MM.1S (cell line): ENCODE measurements around the gene OR8B2.

Experiments
- EZH2 ChIP-seq: fragments of 300-600 bp; sonication (generic); optimal IDR thresholded peaks from 2 replicates; pipeline ENCODE3; 2017; ENCODE audit warnings: low read depth, mild to moderate bottlenecking, antibody characterized with exemption, low read length, mixed read lengths
- EZH2phosphoT487 ChIP-seq: fragments of 300-600 bp; sonication (generic); IDR thresholded peaks from 2 replicates; pipeline ENCODE4 v1.6.1; 2018; ENCODE audit warnings: antibody characterized with exemption, low read length
- TF ChIP-seq, protein P1 (sequence below): fragments of 300-600 bp; sonication (generic); IDR thresholded peaks from 2 replicates; pipeline ENCODE4 v1.5.1; 2016; ENCODE audit warnings: antibody characterized with exemption, low read length, mixed read lengths

DNA sequence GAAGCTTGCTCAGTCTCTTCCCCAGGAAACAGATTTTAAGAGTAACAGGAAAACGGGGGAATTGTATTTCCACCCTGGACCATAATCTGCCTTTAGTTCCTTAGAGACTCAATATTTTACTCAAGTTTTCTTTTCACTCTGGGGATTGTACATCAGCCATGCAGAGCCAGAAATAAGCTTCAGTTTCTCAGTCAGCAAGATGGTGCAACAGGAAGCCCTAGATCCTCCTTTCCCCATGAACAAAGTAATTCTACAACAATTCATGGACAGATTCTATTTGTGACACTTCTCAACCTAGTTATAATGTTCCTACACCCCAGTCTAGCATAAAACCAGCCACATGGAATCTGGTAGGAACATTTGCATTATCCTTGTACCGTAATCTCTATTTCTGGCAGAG lies 24.7 kb downstream of the OR8B2 start:
- TF ChIP-seq, protein P1, sequence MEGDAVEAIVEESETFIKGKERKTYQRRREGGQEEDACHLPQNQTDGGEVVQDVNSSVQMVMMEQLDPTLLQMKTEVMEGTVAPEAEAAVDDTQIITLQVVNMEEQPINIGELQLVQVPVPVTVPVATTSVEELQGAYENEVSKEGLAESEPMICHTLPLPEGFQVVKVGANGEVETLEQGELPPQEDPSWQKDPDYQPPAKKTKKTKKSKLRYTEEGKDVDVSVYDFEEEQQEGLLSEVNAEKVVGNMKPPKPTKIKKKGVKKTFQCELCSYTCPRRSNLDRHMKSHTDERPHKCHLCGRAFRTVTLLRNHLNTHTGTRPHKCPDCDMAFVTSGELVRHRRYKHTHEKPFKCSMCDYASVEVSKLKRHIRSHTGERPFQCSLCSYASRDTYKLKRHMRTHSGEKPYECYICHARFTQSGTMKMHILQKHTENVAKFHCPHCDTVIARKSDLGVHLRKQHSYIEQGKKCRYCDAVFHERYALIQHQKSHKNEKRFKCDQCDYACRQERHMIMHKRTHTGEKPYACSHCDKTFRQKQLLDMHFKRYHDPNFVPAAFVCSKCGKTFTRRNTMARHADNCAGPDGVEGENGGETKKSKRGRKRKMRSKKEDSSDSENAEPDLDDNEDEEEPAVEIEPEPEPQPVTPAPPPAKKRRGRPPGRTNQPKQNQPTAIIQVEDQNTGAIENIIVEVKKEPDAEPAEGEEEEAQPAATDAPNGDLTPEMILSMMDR = no peak
- TF ChIP-seq EZH2 = no peak
- TF ChIP-seq EZH2phosphoT487 = no peak
